ENCODE measurements around the gene TOMM20.

Gene TOMM20

DNA sequence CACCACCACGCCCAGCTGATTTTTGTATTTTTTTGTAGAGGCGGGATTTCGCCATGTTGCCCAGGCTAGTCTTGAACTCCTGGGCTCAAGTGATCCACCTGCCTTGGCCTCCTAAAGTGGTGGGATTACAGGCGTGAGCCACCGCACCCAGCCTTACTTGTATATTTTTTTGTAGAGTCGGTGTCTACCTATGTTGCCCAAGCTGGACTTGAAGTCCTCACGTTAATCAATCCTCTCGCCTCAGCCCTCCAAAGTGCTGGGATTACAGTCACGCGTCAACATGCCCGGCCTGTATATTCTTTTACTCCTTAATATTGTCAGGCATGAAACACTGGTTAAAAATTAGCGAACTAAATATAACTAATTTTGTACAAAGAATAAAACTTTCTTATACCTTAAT is 5.5 kb upstream of the TOMM20 start:
- no peak for DNase-seq (ENCODE audit: low read depth in 2 of 2)

- no peak for DNase-seq (ENCODE audit: low read depth in 2 of 2)
Measured at GRCh38 chr1:235133086-235133485, 4.4 kb upstream of the TOMM20 start.

- no peak for DNase-seq (ENCODE audit: low read depth in 2 of 2)
Measured at GRCh38 chr1:235131961-235132360, 3.3 kb upstream of the TOMM20 start.

DNA sequence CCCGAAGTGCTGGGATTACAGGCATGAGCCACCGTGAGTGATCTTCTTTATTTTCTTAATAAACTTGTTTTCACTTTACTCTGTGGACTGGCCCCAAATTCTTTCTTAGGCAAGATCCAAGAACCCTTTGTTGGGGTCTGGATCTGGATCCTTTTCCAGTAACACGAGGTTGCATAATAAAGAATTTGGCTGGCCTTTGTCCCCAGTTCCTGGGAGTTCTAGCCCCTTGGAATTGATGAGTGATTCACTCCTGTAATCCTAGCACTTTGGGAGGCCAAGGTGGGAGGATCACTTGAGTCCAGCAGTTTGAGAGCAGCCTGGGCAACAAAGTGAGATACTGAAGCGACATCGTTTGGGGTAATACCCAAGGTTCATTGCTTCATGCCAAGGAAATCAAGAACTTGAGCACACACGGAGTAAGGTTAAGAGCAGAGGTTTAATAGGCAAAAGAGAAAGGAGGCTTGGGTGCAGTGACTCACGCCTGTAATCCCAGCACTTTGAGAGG is 2.2 kb upstream of the TOMM20 start:
- DNase-seq (ENCODE audit: low read depth in 2 of 2): no peak

- DNase-seq (ENCODE audit: low read depth in 2 of 2): no peak
Measured at GRCh38 chr1:235129774-235130570, 1.3 kb upstream of the TOMM20 start.

DNA sequence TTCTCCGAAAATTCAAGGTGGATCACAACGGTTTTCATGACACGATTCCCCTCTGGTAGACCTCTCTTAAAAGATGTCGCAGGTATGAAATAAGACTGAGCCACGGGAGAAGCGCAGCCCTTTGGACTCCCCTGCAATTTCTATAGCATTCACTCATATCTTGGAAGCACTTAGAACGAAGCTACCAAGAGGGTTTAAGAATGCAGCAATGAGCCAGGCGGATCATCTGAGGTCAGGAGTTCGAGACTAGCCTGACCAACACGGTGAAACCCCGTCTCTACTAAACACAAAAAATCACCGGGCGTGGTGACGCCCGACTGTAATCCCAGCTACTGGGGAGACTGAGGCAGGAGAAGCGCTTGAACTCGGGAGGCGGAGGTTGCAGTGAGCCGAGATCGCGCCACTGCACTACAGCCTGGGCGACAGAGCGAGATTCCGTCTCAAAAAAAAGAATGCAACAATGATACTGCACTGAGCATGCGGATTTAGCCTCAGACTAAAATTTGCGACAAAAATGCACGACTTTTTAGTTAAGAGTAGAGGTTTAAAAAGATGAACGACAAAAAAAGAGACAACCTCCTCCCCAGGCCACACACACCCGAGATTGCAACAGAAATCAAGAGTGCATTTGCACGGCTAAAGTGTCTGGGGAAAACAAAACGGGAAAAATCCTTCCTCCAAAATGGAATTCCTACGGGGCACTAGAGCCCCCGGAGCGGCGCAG is 743 bp downstream of the TOMM20 start:
- DNase-seq (ENCODE audit: low read depth in 2 of 2): no peak

- no peak for DNase-seq (ENCODE audit: low read depth in 2 of 2)
Measured at GRCh38 chr1:235127203-235127602, 1.4 kb downstream of the TOMM20 start.

- DNase-seq (ENCODE audit: low read depth in 2 of 2): no peak
Measured at GRCh38 chr1:235124665-235125064, 4.0 kb downstream of the TOMM20 start.

- no peak for DNase-seq (ENCODE audit: low read depth in 2 of 2)
Measured at GRCh38 chr1:235124111-235124510, 4.5 kb downstream of the TOMM20 start.

GRCh38 chr1:235122348-235122747 is 6.3 kb downstream of the TOMM20 start:
- DNase-seq (ENCODE audit: low read depth in 2 of 2): no peak

GRCh38 chr1:235113183-235113917 is 15.3 kb downstream of the TOMM20 start:
- no peak for DNase-seq (ENCODE audit: low read depth in 2 of 2)

DNA sequence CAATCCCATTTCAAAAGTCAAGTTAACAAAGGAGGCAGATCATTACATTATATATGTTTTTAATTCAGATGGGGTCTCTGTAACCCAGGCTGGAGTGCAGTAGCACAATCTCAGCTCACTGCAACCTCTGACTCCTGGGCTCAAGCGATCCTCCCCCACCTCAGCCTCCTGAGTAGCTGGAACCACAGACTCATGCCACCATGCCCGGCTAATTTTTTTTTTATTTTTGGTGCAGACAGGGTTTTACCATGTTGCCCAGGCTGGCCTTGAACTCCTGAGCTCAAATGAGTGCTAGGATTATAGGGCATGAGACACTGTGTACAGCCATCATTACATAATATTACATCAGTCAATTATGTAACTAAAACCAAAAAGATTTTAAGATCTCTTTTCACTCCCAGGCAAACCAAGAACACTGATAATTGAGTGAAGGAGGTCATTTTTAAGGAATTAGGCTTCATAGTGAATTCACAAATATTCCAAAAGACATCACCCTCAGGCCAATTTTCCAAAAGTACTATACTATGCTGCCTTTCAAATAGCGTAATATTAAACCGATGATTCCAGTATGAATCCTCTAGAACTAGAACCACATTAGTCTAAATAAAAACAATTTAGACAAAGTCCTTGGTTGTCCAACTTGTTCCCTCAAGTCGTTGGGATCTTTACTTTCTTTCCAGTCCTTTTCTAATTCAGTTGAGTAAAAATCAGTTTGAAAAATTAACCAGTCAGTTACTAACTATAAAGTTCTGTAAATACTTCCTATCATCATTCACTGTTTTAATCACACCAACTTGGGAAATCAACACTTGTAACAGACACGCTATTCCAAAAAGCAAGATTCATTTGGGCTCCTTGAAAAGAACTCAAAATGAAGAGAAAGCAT is 16.1 kb downstream of the TOMM20 start:
- DNase-seq (ENCODE audit: low read depth in 2 of 2): no peak

DNA sequence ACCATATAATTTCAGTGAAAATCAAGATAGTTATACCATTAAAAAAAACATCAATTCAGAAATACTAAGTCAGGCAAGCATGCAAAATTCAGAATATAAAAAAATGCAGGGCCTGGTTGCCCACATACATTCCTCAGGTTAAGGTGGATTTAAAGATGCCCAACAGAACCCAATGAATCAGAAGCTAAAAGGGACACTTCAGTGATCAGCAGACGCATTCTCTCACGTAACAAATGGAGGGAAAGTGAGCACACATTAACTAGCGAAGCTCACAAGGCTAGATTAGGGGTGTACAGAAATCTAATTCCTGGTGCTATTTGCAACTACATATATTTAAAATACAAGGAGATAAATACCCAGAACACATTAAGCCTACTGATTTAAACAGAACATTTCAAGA is 17.5 kb downstream of the TOMM20 start:
- DNase-seq (ENCODE audit: low read depth in 2 of 2): no peak

DNA sequence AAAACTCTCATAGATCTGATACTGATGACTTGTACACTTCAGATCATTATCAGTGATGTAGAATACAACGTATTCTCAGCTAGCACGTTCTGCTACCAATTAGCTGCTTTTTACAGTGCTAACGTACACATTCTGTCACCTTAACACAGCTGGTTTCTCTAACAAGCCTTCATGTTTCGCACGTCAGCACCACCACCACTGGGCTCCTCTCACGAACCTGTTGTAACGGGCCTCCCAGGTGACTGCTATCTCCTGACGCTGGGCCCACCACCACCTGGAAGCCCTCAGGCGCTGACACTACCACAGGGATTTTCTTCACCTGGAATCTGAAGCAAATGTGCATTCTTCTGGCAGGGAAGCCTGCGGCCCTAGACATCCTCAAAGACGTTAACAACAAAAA is 19.8 kb downstream of the TOMM20 start:
- no peak for DNase-seq (ENCODE audit: low read depth in 2 of 2)

- DNase-seq (ENCODE audit: low read depth in 2 of 2): no peak
Measured at GRCh38 chr1:235108185-235108593, 20.4 kb downstream of the TOMM20 start.

GRCh38 chr1:235107368-235108184 is 21.1 kb downstream of the TOMM20 start:
- DNase-seq (ENCODE audit: low read depth in 2 of 2): no peak

DNA sequence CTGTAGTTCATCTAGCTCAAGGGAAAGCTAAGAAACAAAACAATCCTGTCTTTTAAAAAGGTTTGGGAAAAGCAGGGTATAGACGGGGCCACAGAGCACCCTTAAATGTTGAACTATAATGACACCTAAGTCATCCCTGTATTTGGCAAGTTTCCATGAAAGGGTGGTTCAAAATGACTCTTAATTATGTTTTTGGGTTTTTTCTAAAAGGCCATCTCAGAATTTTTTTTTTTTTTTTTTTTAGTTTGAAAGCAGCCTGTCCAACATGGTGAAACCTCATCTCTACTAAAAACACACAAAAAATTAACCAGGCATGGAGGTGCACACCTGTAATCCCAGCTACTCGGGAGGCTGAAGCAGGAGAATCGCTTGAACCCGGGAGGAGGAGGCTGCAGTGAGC is 22.2 kb downstream of the TOMM20 start:
- no peak for DNase-seq (ENCODE audit: low read depth in 2 of 2)

GRCh38 chr1:235105051-235106043 is 23.3 kb downstream of the TOMM20 start:
- DNase-seq (ENCODE audit: low read depth in 2 of 2): no peak

- DNase-seq (ENCODE audit: low read depth in 2 of 2): no peak
Measured at GRCh38 chr1:235102993-235103411, 25.6 kb downstream of the TOMM20 start.

All from stimulated activated CD4-positive, alpha-beta T cell treated with anti-CD3 and anti-CD28 coated beads, Interleukin-1b, Interleukin-23, amount 100 ng/mL, for 1 hour (primary cell).